ENCODE data around the gene PLA2G12B.

GRCh38 chr10:72954230-72954595 is 393 bp downstream of the PLA2G12B start:
- TF ChIP-seq CTCF (IDR thresholded peaks at IDR 0.05) (no peak), POLR2A (IDR thresholded peaks at IDR 0.05) (no peak)
